WTC11 (cell line): ENCODE results near the gene ELAVL1. TPM values are rescaled to one million over a fixed set of nuclear protein-coding genes. Genes with fewer than 3 reads are reported as not detected.
A peak's percentile ranks its signal among the peaks of the same experiment; 100 is the strongest.

ENCODE experiments used
- ATAC-seq: fragments of 200-7000 bp; cut with Tn5 transposase; 2 replicates; pipeline ENCODE4 v1.10.0; 2021; ENCODE audit warnings: mild to moderate bottlenecking, moderate library complexity
- CTCF ChIA-PET: fragments of 300-600 bp; sonication (Branson Sonifier 250); formaldehyde crosslinking; loops from one replicate; lab custom pipeline; 2021; ENCODE audit warnings: antibody characterized with exemption; lab: Charles Lee
- POLR2A ChIA-PET: fragments of 350-600 bp; sonication (Branson Sonifier 250); formaldehyde crosslinking; loops from one replicate; lab custom pipeline; 2021; ENCODE audit warnings: antibody characterized with exemption; lab: Charles Lee
- DNase-seq: peaks from one replicate; pipeline ENCODE4 v3.0.0; 2021; ENCODE audit warnings: low spot score
- H3K27ac Mint-ChIP-seq: 2 replicates; pipeline ENCODE4 v1.8.0; 2021; ENCODE audit warnings: mixed read lengths
- H3K27me3 Mint-ChIP-seq: 2 replicates; pipeline ENCODE4 v1.8.0; 2021; ENCODE audit warnings: low read depth, mild to moderate bottlenecking, moderate library complexity, mixed read lengths
- H3K36me3 Mint-ChIP-seq: 2 replicates; pipeline ENCODE4 v1.8.0; 2021; ENCODE audit warnings: mixed read lengths
- H3K4me1 Mint-ChIP-seq: 2 replicates; pipeline ENCODE4 v1.8.0; 2022; ENCODE audit warnings: mixed read lengths
- H3K4me3 Mint-ChIP-seq: 2 replicates; pipeline ENCODE4 v1.8.0; 2021; ENCODE audit warnings: mild to moderate bottlenecking, moderate library complexity, mixed read lengths
- H3K9me3 Mint-ChIP-seq: 2 replicates; pipeline ENCODE4 v1.8.0; 2021; ENCODE audit warnings: mixed read lengths
- CREB1 ChIP-seq: sonication (generic); formaldehyde crosslinking; IDR thresholded peaks from 2 replicates; pipeline ENCODE4 v1.8.0; 2023; ENCODE audit warnings: mild to moderate bottlenecking, missing genetic modification reagents
- CREM ChIP-seq: sonication (generic); formaldehyde crosslinking; IDR thresholded peaks from 2 replicates; pipeline ENCODE4 v1.8.1; 2022; ENCODE audit warnings: mild to moderate bottlenecking, missing genetic modification reagents, moderate library complexity
- FOXJ3 ChIP-seq: sonication (generic); formaldehyde crosslinking; IDR thresholded peaks from 2 replicates; pipeline ENCODE4 v1.9.0; 2021; ENCODE audit warnings: missing genetic modification reagents, mild to moderate bottlenecking, borderline replicate concordance
- GTF2I ChIP-seq: fragments of 250-450 bp; sonication (Bioruptor Pico); conservative IDR thresholded peaks from 2 replicates; pipeline ENCODE4 v1.4.0; 2021; ENCODE audit warnings: mild to moderate bottlenecking
- JUN ChIP-seq: sonication (generic); formaldehyde crosslinking; IDR thresholded peaks from 2 replicates; pipeline ENCODE4 v1.8.0; 2023; ENCODE audit warnings: mild to moderate bottlenecking, missing genetic modification reagents
- NFE2L1 ChIP-seq: sonication (generic); formaldehyde crosslinking; IDR thresholded peaks from 2 replicates; pipeline ENCODE4 v1.8.1; 2023; ENCODE audit warnings: missing genetic modification reagents
- NR3C1 ChIP-seq: sonication (generic); formaldehyde crosslinking; conservative IDR thresholded peaks from 2 replicates; pipeline ENCODE4 v1.8.1; 2023; ENCODE audit warnings: low read depth, mild to moderate bottlenecking, missing genetic modification reagents
- RELA ChIP-seq: sonication (generic); formaldehyde crosslinking; IDR thresholded peaks from 2 replicates; pipeline ENCODE4 v1.8.1; 2022; ENCODE audit warnings: missing genetic modification reagents, mild to moderate bottlenecking, borderline replicate concordance
- SP1 ChIP-seq: sonication (generic); formaldehyde crosslinking; conservative IDR thresholded peaks from 2 replicates; pipeline ENCODE4 v1.8.1; 2022; ENCODE audit warnings: missing genetic modification reagents
- TCF7 ChIP-seq: sonication (generic); formaldehyde crosslinking; IDR thresholded peaks from 2 replicates; pipeline ENCODE4 v1.8.0; 2022; ENCODE audit warnings: mild to moderate bottlenecking, low read depth, missing genetic modification reagents, moderate library complexity
- TEAD4 ChIP-seq: sonication (generic); formaldehyde crosslinking; IDR thresholded peaks from 2 replicates; pipeline ENCODE4 v1.8.0; 2022; ENCODE audit warnings: mild to moderate bottlenecking, missing genetic modification reagents
- ZNF232 ChIP-seq: sonication (generic); formaldehyde crosslinking; IDR thresholded peaks from 2 replicates; pipeline ENCODE4 v1.8.0; 2022; ENCODE audit warnings: mild to moderate bottlenecking, missing genetic modification reagents
- total RNA-seq: library from RNA; stranded (reverse); gene quantifications from 3 replicates; pipeline ENCODE4 v1.2.3, GENCODE V29; 2021
- TF ChIP-seq, protein P1 (sequence below): fragments of 250-450 bp; sonication (Bioruptor Pico); IDR thresholded peaks from 2 replicates; pipeline ENCODE4 v1.9.0; 2021; ENCODE audit warnings: mild to moderate bottlenecking, borderline replicate concordance
- TF ChIP-seq, protein P2 (sequence below): sonication (generic); formaldehyde crosslinking; IDR thresholded peaks from 2 replicates; pipeline ENCODE4 v1.8.1; 2022; ENCODE audit warnings: mild to moderate bottlenecking, missing genetic modification reagents, moderate library complexity, borderline replicate concordance
- TF ChIP-seq, protein P3 (sequence below): sonication (generic); formaldehyde crosslinking; IDR thresholded peaks from 2 replicates; pipeline ENCODE4 v1.8.1; 2023; ENCODE audit warnings: mild to moderate bottlenecking, moderate library complexity, missing genetic modification reagents
- TF ChIP-seq, protein P4 (sequence below): sonication (generic); formaldehyde crosslinking; IDR thresholded peaks from 2 replicates; pipeline ENCODE4 v1.8.0; 2023; ENCODE audit warnings: missing genetic modification reagents, mild to moderate bottlenecking, borderline replicate concordance
- TF ChIP-seq, protein P5 (sequence below): sonication (generic); formaldehyde crosslinking; IDR thresholded peaks from 2 replicates; pipeline ENCODE4 v1.8.1; 2022; ENCODE audit warnings: low read depth, missing genetic modification reagents, borderline replicate concordance

ELAVL1 gene
- total RNA-seq, 1 experiment from 2014 or later: 160 TPM

DNA sequence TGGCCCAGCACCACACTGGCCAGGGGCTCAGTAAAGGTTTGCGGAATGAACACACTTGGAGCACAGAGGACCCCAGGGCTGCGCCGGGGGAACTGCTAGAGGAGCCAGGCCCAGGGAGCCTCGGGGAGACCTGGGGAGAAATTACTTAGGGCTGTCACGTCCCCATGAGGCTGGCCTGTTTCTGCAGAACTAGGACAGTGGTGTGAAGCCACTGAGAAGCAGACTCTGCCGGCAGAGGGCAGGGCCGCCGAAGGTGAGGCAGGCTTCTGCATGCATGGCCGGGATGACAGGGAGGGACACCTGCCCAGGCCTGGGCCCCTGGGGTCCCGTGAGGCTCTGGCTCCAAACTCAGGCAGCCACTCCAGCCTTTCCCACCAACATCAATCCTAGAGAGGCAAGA is 26.4 kb downstream of the ELAVL1 start:
- no peak for DNase-seq
- H3K27me3 Mint-ChIP-seq: no peaks in the 10 kb centered on the region
- H3K27ac Mint-ChIP-seq: peak overlapping the region; percentile 60; the same call in 1 of the 2 replicates
- no peaks in the 10 kb centered on the region for H3K4me1 Mint-ChIP-seq
- ChIA-PET CTCF (interaction anchor here (0.9 kb wide), 1 partner anchor 23 kb away, joined by 7 read pairs; no protein-coding TSS in a partner anchor), POLR2A (no interaction called here)
- TF ChIP-seq GTF2I (CRISPR knock-in tag) (no peak), CREM (CRISPR knock-in tag) (no peak), TEAD4 (CRISPR knock-in tag) (no peak)
- TF ChIP-seq, protein P1, sequence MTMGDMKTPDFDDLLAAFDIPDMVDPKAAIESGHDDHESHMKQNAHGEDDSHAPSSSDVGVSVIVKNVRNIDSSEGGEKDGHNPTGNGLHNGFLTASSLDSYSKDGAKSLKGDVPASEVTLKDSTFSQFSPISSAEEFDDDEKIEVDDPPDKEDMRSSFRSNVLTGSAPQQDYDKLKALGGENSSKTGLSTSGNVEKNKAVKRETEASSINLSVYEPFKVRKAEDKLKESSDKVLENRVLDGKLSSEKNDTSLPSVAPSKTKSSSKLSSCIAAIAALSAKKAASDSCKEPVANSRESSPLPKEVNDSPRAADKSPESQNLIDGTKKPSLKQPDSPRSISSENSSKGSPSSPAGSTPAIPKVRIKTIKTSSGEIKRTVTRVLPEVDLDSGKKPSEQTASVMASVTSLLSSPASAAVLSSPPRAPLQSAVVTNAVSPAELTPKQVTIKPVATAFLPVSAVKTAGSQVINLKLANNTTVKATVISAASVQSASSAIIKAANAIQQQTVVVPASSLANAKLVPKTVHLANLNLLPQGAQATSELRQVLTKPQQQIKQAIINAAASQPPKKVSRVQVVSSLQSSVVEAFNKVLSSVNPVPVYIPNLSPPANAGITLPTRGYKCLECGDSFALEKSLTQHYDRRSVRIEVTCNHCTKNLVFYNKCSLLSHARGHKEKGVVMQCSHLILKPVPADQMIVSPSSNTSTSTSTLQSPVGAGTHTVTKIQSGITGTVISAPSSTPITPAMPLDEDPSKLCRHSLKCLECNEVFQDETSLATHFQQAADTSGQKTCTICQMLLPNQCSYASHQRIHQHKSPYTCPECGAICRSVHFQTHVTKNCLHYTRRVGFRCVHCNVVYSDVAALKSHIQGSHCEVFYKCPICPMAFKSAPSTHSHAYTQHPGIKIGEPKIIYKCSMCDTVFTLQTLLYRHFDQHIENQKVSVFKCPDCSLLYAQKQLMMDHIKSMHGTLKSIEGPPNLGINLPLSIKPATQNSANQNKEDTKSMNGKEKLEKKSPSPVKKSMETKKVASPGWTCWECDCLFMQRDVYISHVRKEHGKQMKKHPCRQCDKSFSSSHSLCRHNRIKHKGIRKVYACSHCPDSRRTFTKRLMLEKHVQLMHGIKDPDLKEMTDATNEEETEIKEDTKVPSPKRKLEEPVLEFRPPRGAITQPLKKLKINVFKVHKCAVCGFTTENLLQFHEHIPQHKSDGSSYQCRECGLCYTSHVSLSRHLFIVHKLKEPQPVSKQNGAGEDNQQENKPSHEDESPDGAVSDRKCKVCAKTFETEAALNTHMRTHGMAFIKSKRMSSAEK: no peak
- no peak for ATAC-seq
- peaks cover 46% of the 10 kb centered on the region for H3K36me3 Mint-ChIP-seq
- H3K4me3 Mint-ChIP-seq: no peak overlapping the region
- H3K9me3 Mint-ChIP-seq: no peaks in the 10 kb centered on the region

DNA sequence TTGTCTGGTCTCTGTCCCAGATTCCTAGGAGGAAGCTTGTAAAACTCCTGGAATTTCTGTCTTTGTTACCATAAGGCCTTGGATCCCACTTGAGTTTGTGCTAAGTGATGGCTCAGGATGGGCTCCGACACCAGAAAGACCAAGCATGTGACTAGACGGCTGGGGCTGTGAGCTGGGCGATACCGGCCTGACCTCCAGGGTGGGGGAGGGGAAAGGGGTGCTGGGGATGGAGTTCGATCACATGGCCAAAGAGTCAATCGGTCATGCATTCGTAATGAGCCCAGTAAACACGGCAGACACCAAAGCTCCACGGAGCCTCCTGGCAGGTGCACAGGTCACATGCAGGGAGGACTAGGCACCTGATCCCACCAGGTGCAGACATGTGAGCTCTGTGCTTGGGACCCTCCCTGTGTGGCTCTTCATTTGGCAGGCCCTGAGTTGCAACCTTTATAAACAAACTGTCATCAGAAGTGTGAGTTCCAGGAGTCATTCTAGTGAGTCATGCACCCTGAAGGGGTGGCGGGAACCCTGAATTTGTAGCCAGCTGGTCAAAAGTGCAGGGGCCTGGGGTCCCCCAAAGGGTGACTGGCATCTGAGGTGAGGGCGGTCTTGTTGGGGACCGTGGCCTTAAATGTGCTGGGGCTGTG is 27.1 kb downstream of the ELAVL1 start:
- CTCF ChIA-PET: interaction anchor here (0.7 to 0.9 kb wide), 2 partner anchors 24 to 49 kb away, joined by 3 to 7 read pairs; no protein-coding TSS in a partner anchor
- no peak for DNase-seq
- H3K4me1 Mint-ChIP-seq: no peaks in the 10 kb centered on the region
- ATAC-seq: no peak
- no peak overlapping the region for H3K4me3 Mint-ChIP-seq
- no peaks in the 10 kb centered on the region for H3K9me3 Mint-ChIP-seq
- H3K27me3 Mint-ChIP-seq: no peaks in the 10 kb centered on the region
- peaks cover 48% of the 10 kb centered on the region for H3K36me3 Mint-ChIP-seq
- POLR2A ChIA-PET: no interaction called here
- TF ChIP-seq, protein P2, sequence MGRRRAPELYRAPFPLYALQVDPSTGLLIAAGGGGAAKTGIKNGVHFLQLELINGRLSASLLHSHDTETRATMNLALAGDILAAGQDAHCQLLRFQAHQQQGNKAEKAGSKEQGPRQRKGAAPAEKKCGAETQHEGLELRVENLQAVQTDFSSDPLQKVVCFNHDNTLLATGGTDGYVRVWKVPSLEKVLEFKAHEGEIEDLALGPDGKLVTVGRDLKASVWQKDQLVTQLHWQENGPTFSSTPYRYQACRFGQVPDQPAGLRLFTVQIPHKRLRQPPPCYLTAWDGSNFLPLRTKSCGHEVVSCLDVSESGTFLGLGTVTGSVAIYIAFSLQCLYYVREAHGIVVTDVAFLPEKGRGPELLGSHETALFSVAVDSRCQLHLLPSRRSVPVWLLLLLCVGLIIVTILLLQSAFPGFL: no peak
- TF ChIP-seq ZNF232: no peak
- no peak for TF ChIP-seq NFE2L1 (CRISPR knock-in tag)
- no peak overlapping the region for H3K27ac Mint-ChIP-seq

DNA sequence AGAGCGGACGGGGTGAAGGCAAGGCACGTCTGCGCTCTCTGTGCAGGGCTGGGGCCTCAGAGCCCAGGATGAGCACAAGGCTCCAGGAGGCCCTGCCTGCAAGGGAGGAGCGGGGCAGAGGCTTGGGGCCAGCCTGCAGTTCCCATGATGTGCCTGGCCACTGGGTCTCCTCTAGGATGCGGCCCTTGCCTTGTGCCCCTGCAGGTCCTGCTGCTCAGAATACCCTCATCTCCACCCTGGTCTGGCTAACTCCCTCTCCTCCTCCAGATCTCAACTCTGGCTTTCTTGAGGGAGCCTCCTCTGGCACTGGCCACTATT is 27.8 kb downstream of the ELAVL1 start:
- Mint-ChIP-seq H3K27me3 (no peaks in the 10 kb centered on the region), H3K36me3 (peaks cover 43% of the 10 kb centered on the region), H3K27ac (no peak overlapping the region), H3K4me3 (no peak overlapping the region), H3K4me1 (no peaks in the 10 kb centered on the region), H3K9me3 (no peaks in the 10 kb centered on the region)
- ATAC-seq (no peak), DNase-seq (no peak)
- POLR2A ChIA-PET: no interaction called here
- CTCF ChIA-PET: no interaction called here
- TF ChIP-seq JUN (CRISPR knock-in tag) (no peak), CREB1 (CRISPR knock-in tag) (no peak), TCF7 (CRISPR knock-in tag) (no peak), SP1 (no peak), NR3C1 (CRISPR knock-in tag) (no peak), RELA (CRISPR knock-in tag) (no peak), CREM (CRISPR knock-in tag) (no peak), FOXJ3 (CRISPR knock-in tag) (no peak)
- TF ChIP-seq, protein P3, sequence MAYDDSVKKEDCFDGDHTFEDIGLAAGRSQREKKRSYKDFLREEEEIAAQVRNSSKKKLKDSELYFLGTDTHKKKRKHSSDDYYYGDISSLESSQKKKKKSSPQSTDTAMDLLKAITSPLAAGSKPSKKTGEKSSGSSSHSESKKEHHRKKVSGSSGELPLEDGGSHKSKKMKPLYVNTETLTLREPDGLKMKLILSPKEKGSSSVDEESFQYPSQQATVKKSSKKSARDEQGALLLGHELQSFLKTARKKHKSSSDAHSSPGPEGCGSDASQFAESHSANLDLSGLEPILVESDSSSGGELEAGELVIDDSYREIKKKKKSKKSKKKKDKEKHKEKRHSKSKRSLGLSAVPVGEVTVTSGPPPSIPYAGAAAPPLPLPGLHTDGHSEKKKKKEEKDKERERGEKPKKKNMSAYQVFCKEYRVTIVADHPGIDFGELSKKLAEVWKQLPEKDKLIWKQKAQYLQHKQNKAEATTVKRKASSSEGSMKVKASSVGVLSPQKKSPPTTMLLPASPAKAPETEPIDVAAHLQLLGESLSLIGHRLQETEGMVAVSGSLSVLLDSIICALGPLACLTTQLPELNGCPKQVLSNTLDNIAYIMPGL (CRISPR knock-in tag): no peak
- TF ChIP-seq, protein P4, sequence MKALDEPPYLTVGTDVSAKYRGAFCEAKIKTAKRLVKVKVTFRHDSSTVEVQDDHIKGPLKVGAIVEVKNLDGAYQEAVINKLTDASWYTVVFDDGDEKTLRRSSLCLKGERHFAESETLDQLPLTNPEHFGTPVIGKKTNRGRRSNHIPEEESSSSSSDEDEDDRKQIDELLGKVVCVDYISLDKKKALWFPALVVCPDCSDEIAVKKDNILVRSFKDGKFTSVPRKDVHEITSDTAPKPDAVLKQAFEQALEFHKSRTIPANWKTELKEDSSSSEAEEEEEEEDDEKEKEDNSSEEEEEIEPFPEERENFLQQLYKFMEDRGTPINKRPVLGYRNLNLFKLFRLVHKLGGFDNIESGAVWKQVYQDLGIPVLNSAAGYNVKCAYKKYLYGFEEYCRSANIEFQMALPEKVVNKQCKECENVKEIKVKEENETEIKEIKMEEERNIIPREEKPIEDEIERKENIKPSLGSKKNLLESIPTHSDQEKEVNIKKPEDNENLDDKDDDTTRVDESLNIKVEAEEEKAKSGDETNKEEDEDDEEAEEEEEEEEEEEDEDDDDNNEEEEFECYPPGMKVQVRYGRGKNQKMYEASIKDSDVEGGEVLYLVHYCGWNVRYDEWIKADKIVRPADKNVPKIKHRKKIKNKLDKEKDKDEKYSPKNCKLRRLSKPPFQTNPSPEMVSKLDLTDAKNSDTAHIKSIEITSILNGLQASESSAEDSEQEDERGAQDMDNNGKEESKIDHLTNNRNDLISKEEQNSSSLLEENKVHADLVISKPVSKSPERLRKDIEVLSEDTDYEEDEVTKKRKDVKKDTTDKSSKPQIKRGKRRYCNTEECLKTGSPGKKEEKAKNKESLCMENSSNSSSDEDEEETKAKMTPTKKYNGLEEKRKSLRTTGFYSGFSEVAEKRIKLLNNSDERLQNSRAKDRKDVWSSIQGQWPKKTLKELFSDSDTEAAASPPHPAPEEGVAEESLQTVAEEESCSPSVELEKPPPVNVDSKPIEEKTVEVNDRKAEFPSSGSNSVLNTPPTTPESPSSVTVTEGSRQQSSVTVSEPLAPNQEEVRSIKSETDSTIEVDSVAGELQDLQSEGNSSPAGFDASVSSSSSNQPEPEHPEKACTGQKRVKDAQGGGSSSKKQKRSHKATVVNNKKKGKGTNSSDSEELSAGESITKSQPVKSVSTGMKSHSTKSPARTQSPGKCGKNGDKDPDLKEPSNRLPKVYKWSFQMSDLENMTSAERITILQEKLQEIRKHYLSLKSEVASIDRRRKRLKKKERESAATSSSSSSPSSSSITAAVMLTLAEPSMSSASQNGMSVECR (CRISPR knock-in tag): no peak
- TF ChIP-seq, protein P5, sequence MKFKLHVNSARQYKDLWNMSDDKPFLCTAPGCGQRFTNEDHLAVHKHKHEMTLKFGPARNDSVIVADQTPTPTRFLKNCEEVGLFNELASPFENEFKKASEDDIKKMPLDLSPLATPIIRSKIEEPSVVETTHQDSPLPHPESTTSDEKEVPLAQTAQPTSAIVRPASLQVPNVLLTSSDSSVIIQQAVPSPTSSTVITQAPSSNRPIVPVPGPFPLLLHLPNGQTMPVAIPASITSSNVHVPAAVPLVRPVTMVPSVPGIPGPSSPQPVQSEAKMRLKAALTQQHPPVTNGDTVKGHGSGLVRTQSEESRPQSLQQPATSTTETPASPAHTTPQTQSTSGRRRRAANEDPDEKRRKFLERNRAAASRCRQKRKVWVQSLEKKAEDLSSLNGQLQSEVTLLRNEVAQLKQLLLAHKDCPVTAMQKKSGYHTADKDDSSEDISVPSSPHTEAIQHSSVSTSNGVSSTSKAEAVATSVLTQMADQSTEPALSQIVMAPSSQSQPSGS (CRISPR knock-in tag): no peak
